Activated CD8-positive, alpha-beta memory T cell treated with anti-CD3 and anti-CD28 coated beads, Interleukin-2, amount 10 ng/mL, durations not matched to agents 7 days and 5 days (primary cell): ENCODE data around the gene HPN. TPM values are rescaled to one million over a fixed set of nuclear protein-coding genes. Genes with fewer than 3 reads are reported as not detected.

Experiments used
- ATAC-seq: fragments of 150-1000 bp; cut with Tn5 transposase; one replicate; pipeline ENCODE4 v1.10.0; 2021; ENCODE audit warnings: moderate library complexity
- CTCF ChIA-PET: fragments of 350-600 bp; sonication (Branson Sonifier 250); formaldehyde crosslinking; loops from one replicate; lab custom pipeline; 2021; ENCODE audit warnings: antibody characterized with exemption; lab: Charles Lee
- DNase-seq: peaks from one replicate; pipeline ENCODE4 v3.0.0-alpha.2; 2020
- H3K27ac Mint-ChIP-seq: one replicate; pipeline ENCODE4 v1.8.0; 2021; ENCODE audit warnings: mild to moderate bottlenecking, mixed read lengths
- H3K27me3 Mint-ChIP-seq: one replicate; pipeline ENCODE4 v1.8.0; 2021; ENCODE audit warnings: mixed read lengths
- H3K36me3 Mint-ChIP-seq: one replicate; pipeline ENCODE4 v1.8.0; 2021; ENCODE audit warnings: mild to moderate bottlenecking, mixed read lengths
- H3K4me1 Mint-ChIP-seq: one replicate; pipeline ENCODE4 v1.8.0; 2021; ENCODE audit warnings: mixed read lengths
- H3K4me3 Mint-ChIP-seq: one replicate; pipeline ENCODE4 v1.8.0; 2021; ENCODE audit warnings: mild to moderate bottlenecking, moderate library complexity, mixed read lengths
- H3K9me3 Mint-ChIP-seq: one replicate; pipeline ENCODE4 v1.8.0; 2022; ENCODE audit warnings: low read depth, mixed read lengths
- total RNA-seq, 2 experiments: library from RNA; stranded (reverse); gene quantifications; one replicate each; pipeline ENCODE4 v1.2.3, GENCODE V29; 2021

Gene HPN
- total RNA-seq, 2 experiments from 2014 or later, result not detected

DNA sequence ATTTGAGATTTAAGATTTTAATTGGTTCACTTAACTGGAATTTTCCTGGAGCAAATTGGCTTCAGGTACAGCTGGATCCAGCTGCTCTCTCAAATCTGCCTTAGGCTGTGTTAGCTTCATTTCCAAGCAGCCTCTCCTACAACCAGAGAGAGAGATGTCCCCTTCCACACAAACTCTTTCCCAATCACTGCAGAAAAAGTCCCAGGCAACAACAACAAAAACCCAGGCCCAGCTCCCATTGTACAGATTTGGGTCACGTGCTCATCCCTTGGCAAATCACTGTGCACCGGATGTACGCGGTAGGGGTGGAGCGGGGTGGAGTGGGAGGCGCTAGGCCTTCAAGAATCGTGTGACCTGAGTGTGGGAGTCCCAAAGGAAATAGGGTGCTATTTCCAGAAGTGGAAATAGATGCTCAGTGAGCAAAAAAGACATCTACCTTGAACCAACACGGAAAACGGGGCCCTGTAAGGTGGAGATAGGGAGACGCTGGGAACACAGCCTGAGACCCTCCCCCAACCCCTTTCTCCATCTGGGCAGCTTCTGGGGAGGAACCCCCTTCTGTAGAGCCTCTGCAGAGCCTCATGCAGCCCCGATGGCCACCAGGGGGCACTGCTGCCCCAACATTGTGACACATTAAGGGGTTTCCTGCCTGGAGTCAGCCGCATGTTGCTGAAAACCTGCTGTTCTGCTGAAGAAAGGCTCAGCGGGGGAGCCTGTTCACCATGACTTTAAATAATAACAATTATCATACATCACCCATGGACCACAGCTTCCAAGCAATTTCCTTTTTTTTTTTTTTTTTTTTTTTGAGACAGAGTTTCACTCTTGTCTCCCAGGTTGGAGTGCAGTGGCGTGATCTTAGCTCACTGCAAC is 25.4 kb downstream of the HPN start:
- Mint-ChIP-seq H3K36me3 (no peaks in the 10 kb centered on the region), H3K27ac (peak overlapping the region; percentile 22), H3K9me3 (no peaks in the 10 kb centered on the region), H3K27me3 (peaks cover 10% of the 10 kb centered on the region), H3K4me1 (peaks cover 8% of the 10 kb centered on the region), H3K4me3 (no peak overlapping the region)
- ATAC-seq (peak; percentile 92), DNase-seq (peak; percentile 90)
- CTCF ChIA-PET, result interaction anchor here (0.6 to 3.0 kb wide), 26 partner anchors 8 to 444 kb away, joined by 3 to 19 read pairs (median 4); partner anchors contain the start of genes FXYD5, FXYD7 and LGI4

DNA sequence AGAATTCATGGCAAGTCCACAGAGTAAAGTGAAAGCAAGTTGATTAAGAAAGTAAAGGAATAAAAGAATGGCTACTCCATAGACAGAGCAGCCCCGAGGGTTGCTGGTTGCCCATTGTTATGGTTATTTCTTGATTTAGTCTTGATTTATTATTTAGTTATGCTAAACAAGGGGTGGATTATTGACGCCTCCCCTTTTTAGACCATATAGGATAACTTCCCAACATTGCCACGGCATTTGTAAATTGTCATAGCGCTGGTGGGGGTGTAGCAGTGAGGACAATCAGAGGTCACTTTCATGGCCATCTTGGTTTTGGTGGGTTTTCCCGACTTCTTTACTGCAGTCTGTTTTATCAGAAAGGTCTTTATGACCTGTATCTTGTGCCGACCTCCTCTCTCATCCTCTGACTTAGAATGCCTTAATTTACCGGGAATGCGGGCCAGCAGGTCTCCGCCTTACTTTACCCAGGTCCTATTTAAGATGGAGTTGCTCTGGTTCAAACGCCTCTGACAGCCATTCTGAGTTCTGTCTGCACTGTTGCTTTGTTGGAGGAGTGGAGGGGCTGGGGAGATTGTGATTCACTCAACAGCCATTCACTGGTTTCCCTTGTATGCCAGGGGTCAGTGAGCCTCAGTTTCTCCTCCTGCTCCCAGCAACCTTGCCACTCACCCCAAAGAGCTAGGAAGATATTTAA is 27.6 kb downstream of the HPN start:
- Mint-ChIP-seq H3K9me3 (no peaks in the 10 kb centered on the region), H3K4me1 (peaks cover 8% of the 10 kb centered on the region), H3K36me3 (no peaks in the 10 kb centered on the region), H3K4me3 (no peak overlapping the region), H3K27ac (no peak overlapping the region), H3K27me3 (peaks cover 8% of the 10 kb centered on the region)
- ATAC-seq, result no peak
- no peak for DNase-seq
- CTCF ChIA-PET, result interaction anchor here (0.9 to 2.7 kb wide), 6 partner anchors 25 to 426 kb away, joined by 3 to 14 read pairs (median 5); partner anchors contain the start of gene LGI4

DNA sequence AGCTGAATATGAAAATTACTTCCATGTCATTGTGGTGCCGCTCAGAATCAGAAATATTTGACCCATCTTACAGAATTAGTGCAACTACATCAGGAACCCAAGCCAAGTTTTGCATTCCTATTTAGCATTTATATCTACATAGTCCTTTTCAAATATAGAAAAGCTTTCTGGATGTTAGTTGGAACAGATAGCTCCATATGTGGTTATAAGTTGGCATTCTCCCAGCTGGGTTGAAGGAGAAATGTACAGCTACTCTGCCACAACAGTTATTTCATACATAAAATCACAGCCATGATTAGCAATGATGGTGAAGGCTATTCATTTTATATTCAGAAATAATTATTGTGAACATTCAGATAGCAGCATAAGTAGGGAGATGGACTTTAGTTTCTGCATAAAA is 28.2 kb downstream of the HPN start:
- ATAC-seq (no peak), DNase-seq (no peak)
- no peak overlapping the region for H3K4me3 Mint-ChIP-seq
- H3K4me1 Mint-ChIP-seq, result peaks cover 8% of the 10 kb centered on the region
- H3K9me3 Mint-ChIP-seq, result no peaks in the 10 kb centered on the region
- H3K36me3 Mint-ChIP-seq, result no peaks in the 10 kb centered on the region
- peaks cover 8% of the 10 kb centered on the region for H3K27me3 Mint-ChIP-seq
- no peak overlapping the region for H3K27ac Mint-ChIP-seq
- CTCF ChIA-PET, result interaction anchor here (0.5 to 2.3 kb wide), 7 partner anchors 26 to 922 kb away, joined by 3 to 9 read pairs (median 4); partner anchors contain the start of genes FXYD5 and LGI4

- Mint-ChIP-seq H3K27me3 (peaks cover 8% of the 10 kb centered on the region), H3K4me1 (peaks cover 10% of the 10 kb centered on the region), H3K4me3 (no peak overlapping the region), H3K36me3 (no peaks in the 10 kb centered on the region), H3K27ac (no peak overlapping the region), H3K9me3 (no peaks in the 10 kb centered on the region)
- ATAC-seq, result no peak
- DNase-seq, result no peak
- CTCF ChIA-PET, result interaction anchor here (0.9 to 2.3 kb wide), 5 partner anchors 26 to 425 kb away, joined by 3 to 9 read pairs (median 3); partner anchors contain the start of genes FXYD5 and LGI4
Measured at GRCh38 chr19:35070471-35070870, 28.9 kb downstream of the HPN start.

GRCh38 chr19:35073516-35073915 is 32.0 kb downstream of the HPN start:
- H3K4me3 Mint-ChIP-seq, result no peak overlapping the region
- no peak for DNase-seq
- H3K4me1 Mint-ChIP-seq, result peaks cover 2% of the 10 kb centered on the region
- ATAC-seq, result no peak
- no peaks in the 10 kb centered on the region for H3K36me3 Mint-ChIP-seq
- H3K27ac Mint-ChIP-seq, result no peak overlapping the region
- CTCF ChIA-PET, result no interaction called here
- peaks cover 11% of the 10 kb centered on the region for H3K27me3 Mint-ChIP-seq
- no peaks in the 10 kb centered on the region for H3K9me3 Mint-ChIP-seq

DNA sequence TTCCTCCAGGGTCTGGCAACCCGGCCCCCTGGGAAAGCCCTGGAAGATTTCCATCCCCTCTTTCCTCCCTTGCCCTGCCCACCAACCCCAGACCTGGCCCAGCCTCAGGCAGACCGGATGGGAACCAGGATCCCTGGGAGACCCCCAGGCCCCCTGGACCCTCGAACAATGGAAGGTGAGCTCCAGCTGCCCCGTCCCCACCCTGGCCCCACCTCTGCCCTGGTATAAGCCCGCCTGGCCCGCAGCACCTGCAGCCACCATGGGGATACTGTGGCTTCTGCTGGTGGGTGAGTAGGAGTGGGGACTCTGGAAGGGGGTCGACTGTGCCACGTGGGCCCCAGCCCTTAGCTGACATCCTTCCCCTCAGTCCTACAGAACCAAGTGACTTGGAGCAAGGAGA is 32.4 kb downstream of the HPN start:
- DNase-seq, result no peak
- peaks cover 11% of the 10 kb centered on the region for H3K27me3 Mint-ChIP-seq
- no peak overlapping the region for H3K27ac Mint-ChIP-seq
- H3K4me1 Mint-ChIP-seq, result peaks cover 2% of the 10 kb centered on the region
- H3K36me3 Mint-ChIP-seq, result no peaks in the 10 kb centered on the region
- CTCF ChIA-PET, result no interaction called here
- H3K9me3 Mint-ChIP-seq, result no peaks in the 10 kb centered on the region
- no peak for ATAC-seq
- no peak overlapping the region for H3K4me3 Mint-ChIP-seq

GRCh38 chr19:35074426-35075201 is 33.1 kb downstream of the HPN start:
- H3K4me3 Mint-ChIP-seq, result no peak overlapping the region
- peaks cover 2% of the 10 kb centered on the region for H3K4me1 Mint-ChIP-seq
- CTCF ChIA-PET, result no interaction called here
- H3K27me3 Mint-ChIP-seq, result peaks cover 6% of the 10 kb centered on the region
- H3K9me3 Mint-ChIP-seq, result no peaks in the 10 kb centered on the region
- H3K36me3 Mint-ChIP-seq, result no peaks in the 10 kb centered on the region
- no peak overlapping the region for H3K27ac Mint-ChIP-seq
- ATAC-seq, result no peak
- no peak for DNase-seq

- Mint-ChIP-seq H3K27me3 (peaks cover 6% of the 10 kb centered on the region), H3K4me3 (no peak overlapping the region), H3K9me3 (no peaks in the 10 kb centered on the region), H3K36me3 (no peaks in the 10 kb centered on the region), H3K4me1 (peaks cover 2% of the 10 kb centered on the region), H3K27ac (no peak overlapping the region)
- ATAC-seq (no peak), DNase-seq (no peak)
- CTCF ChIA-PET, result no interaction called here
Measured at GRCh38 chr19:35075202-35076025, 33.9 kb downstream of the HPN start.

GRCh38 chr19:35076026-35076370 is 34.5 kb downstream of the HPN start:
- no peaks in the 10 kb centered on the region for H3K9me3 Mint-ChIP-seq
- no peaks in the 10 kb centered on the region for H3K36me3 Mint-ChIP-seq
- CTCF ChIA-PET, result no interaction called here
- no peak overlapping the region for H3K4me3 Mint-ChIP-seq
- peaks cover 3% of the 10 kb centered on the region for H3K27me3 Mint-ChIP-seq
- ATAC-seq, result no peak
- DNase-seq, result no peak
- peaks cover 2% of the 10 kb centered on the region for H3K4me1 Mint-ChIP-seq
- no peak overlapping the region for H3K27ac Mint-ChIP-seq

DNA sequence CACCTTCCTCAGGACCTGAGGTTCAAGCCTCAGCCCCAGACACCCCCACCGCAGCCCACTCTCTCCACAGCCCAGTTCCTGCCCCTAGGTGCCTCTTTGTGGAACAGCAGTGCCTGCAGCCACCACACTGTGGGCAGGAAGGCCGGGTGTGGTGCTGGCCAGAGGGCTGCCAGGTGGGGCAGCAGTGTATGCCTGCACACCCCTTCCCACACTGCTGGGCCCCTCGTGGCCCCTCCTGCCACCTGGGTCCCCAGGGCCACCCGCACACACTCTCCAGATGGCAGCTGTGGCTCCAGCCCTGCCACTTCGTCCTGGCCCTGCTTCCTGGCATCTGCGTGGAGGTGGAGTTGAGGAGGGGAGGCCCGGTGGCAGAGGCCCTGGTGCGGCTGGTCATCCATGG is 35.1 kb downstream of the HPN start:
- Mint-ChIP-seq H3K4me1 (peaks cover 2% of the 10 kb centered on the region), H3K9me3 (no peaks in the 10 kb centered on the region), H3K27me3 (peaks cover 3% of the 10 kb centered on the region), H3K36me3 (no peaks in the 10 kb centered on the region), H3K27ac (no peak overlapping the region), H3K4me3 (no peak overlapping the region)
- DNase-seq (no peak), ATAC-seq (no peak)
- CTCF ChIA-PET, result no interaction called here

DNA sequence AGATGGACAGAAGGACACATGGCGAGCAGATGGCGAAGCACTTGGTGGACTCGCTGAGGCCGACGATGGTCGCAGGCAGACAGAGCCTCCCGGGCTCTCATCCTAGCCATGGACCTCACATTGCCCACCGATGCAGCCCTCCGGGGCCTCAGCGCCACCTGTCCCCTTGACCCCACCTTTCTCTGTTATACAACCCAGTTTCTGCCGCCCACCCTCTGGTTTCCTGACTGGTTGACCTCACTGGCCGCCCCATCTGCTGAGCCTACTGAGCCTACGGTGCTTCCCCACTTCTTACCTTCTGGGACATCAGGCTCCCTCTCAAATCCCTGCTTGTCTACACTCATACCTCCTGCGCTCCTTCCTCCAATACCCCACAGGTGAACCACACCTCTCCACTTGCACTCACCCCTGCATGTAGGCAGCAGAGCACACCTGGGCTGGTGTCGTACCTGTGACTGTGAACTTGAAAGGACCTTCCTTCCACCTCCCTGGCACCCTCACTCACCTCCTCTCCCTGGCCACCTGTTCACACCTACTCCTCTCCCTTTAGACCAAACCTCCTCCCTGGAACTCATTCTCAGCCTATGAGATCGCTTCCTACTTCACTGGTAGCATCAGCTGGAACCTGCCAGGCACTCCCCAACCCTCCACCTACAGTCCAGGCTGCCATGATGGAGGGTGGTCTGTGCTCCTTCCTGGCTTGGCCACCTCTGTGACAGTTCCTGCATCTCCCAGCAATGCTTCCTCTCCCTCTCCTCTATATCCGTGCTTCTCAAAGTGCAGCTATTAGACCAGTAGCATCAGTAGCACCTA is 36.1 kb downstream of the HPN start:
- peaks cover 2% of the 10 kb centered on the region for H3K4me1 Mint-ChIP-seq
- DNase-seq (no peak), ATAC-seq (no peak)
- H3K9me3 Mint-ChIP-seq, result no peaks in the 10 kb centered on the region
- H3K27me3 Mint-ChIP-seq, result peaks cover 3% of the 10 kb centered on the region
- no peak overlapping the region for H3K27ac Mint-ChIP-seq
- no peaks in the 10 kb centered on the region for H3K36me3 Mint-ChIP-seq
- no peak overlapping the region for H3K4me3 Mint-ChIP-seq
- CTCF ChIA-PET, result no interaction called here

GRCh38 chr19:35079826-35080225 is 38.3 kb downstream of the HPN start:
- Mint-ChIP-seq H3K4me1 (peaks cover 2% of the 10 kb centered on the region), H3K36me3 (no peaks in the 10 kb centered on the region), H3K27ac (no peak overlapping the region), H3K9me3 (no peaks in the 10 kb centered on the region), H3K27me3 (peaks cover 3% of the 10 kb centered on the region), H3K4me3 (no peak overlapping the region)
- DNase-seq (no peak), ATAC-seq (no peak)
- CTCF ChIA-PET, result interaction anchor here (1.4 kb wide), 1 partner anchor 35 kb away, joined by 3 read pairs; no protein-coding TSS in a partner anchor
